PC-3 (cell line): ENCODE data around the gene APOE. TPM values are rescaled to one million over a fixed set of nuclear protein-coding genes. Genes with fewer than 3 reads are reported as not detected.

Experiments used
- ATAC-seq: fragments of 200-7000 bp; cut with Tn5 transposase; 2 replicates; pipeline ENCODE4 v1.9.1; 2020; ENCODE audit warnings: mild to moderate bottlenecking, moderate library complexity
- BruUV-seq: library from RNA; stranded (reverse); fragments of 400-500 nt; replicated peaks from 2 replicates; lab custom pipeline; 2021; lab: Mats Ljungman, UMichigan
- CTCF ChIA-PET: fragments of 300-600 bp; sonication (Branson Sonifier 250); formaldehyde crosslinking; loops from one replicate; lab custom pipeline; 2022; ENCODE audit warnings: antibody characterized with exemption; lab: Charles Lee
- POLR2A ChIA-PET: fragments of 300-600 bp; sonication (Branson Sonifier 250); formaldehyde crosslinking; loops from one replicate; lab custom pipeline; 2022; ENCODE audit warnings: antibody characterized with exemption; ENCODE audit not compliant: unreplicated experiment; lab: Charles Lee
- DNase-seq: peaks from one replicate; pipeline ENCODE4 v3.0.0-alpha.2; 2015
- H2AFZ ChIP-seq: fragments of 300-600 bp; sonication (generic); 2 replicates; pipeline ENCODE4 v1.6.0; 2016; ENCODE audit warnings: antibody characterized with exemption, low read length
- H3F3A ChIP-seq: fragments of 300-600 bp; sonication (generic); one replicate; pipeline ENCODE4 v1.6.0; 2017; ENCODE audit warnings: antibody characterized with exemption, low read length, control low read depth, mild to moderate bottlenecking; ENCODE audit not compliant: unreplicated experiment
- H3K27ac ChIP-seq: fragments of 300-600 bp; sonication (generic); 2 replicates; pipeline ENCODE4 v1.5.1; 2016; ENCODE audit warnings: mild to moderate bottlenecking, low read length
- H3K27me3 ChIP-seq: fragments of 300-600 bp; sonication (generic); 2 replicates; pipeline ENCODE4 v1.6.1; 2016; ENCODE audit warnings: low read length, mixed read lengths
- H3K36me3 ChIP-seq: fragments of 300-600 bp; sonication (generic); 2 replicates; pipeline ENCODE4 v1.6.1; 2016; ENCODE audit warnings: low read depth, mixed run types, low read length, mixed read lengths
- H3K4me1 ChIP-seq: fragments of 300-600 bp; sonication (generic); 2 replicates; pipeline ENCODE4 v1.5.1; 2016; ENCODE audit warnings: low read length; ENCODE audit not compliant: insufficient read depth
- H3K4me2 ChIP-seq: fragments of 300-600 bp; sonication (generic); 2 replicates; pipeline ENCODE4 v1.6.0; 2016; ENCODE audit warnings: low read length
- H3K4me3 ChIP-seq: fragments of 300-600 bp; sonication (generic); 2 replicates; pipeline ENCODE4 v1.5.1; 2016; ENCODE audit warnings: mild to moderate bottlenecking, low read length, mixed read lengths
- H3K79me2 ChIP-seq: fragments of 300-600 bp; sonication (generic); 2 replicates; pipeline ENCODE4 v1.6.1; 2017; ENCODE audit warnings: low read length, mixed read lengths
- H3K9ac ChIP-seq: fragments of 300-600 bp; sonication (generic); 2 replicates; pipeline ENCODE4 v1.6.0; 2016; ENCODE audit warnings: mild to moderate bottlenecking, low read length
- H3K9me2 ChIP-seq: fragments of 300-600 bp; sonication (generic); replicated peaks from 2 replicates; pipeline ENCODE4 v1.6.1; 2016; ENCODE audit warnings: mixed run types, low read length, mixed read lengths
- H3K9me3 ChIP-seq: fragments of 300-600 bp; sonication (generic); 2 replicates; pipeline ENCODE4 v1.6.1; 2016; ENCODE audit warnings: low read length, mixed read lengths
- H4K20me1 ChIP-seq: fragments of 300-600 bp; sonication (generic); 2 replicates; pipeline ENCODE4 v1.6.1; 2016; ENCODE audit warnings: low read length, mixed read lengths
- EZH2 ChIP-seq: fragments of 300-600 bp; sonication (generic); IDR thresholded peaks from one replicate; pipeline ENCODE4 v1.6.1; 2017; ENCODE audit warnings: antibody characterized with exemption, mild to moderate bottlenecking, low read length; ENCODE audit not compliant: unreplicated experiment
- EZH2phosphoT487 ChIP-seq: fragments of 300-600 bp; sonication (generic); IDR thresholded peaks from 2 replicates; pipeline ENCODE4 v1.6.1; 2018; ENCODE audit warnings: mild to moderate bottlenecking, antibody characterized with exemption, low read length, borderline replicate concordance
- intact Hi-C: fragments of 100-400 bp; cut with micrococcal nuclease; formaldehyde crosslinking; loops from 2 replicates; pipeline ENCODE4 v1.9.0; 2023
- total RNA-seq: library from RNA; depleted of rRNA; stranded (reverse); fragments of >200 nt; gene quantifications from 2 replicates; pipeline ENCODE4 v1.2.3, GENCODE V29; 2014
- TF ChIP-seq, protein P1 (sequence below): fragments of 300-600 bp; sonication (generic); conservative IDR thresholded peaks from 2 replicates; pipeline ENCODE4 v1.5.1; 2017; ENCODE audit warnings: antibody characterized with exemption, low read depth, mild to moderate bottlenecking, low read length

The APOE gene
- total RNA-seq, 1 experiment from 2014 or later, result 3.6 TPM

DNA sequence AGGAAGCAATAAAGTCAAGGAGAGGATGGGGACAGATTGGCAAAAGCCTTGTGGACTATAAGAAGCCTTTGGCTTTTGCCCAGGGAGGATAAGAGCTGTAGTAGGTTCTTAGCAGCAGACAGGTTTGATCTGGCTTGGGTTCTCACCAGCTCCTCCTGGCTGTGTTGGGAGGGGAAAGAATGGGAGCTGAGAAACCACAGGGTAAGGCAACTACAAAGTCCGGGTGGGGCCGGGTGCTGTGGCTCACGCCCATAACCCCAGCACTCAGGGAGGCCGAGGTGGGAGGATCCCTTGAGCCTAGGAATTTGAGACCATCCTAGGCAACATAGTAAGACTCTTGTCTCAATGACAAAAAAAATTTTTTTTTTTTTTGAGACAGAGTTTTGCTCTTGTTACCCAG is 38.9 kb upstream of the APOE start:
- Histone ChIP-seq H3K79me2 (no peaks in the 10 kb centered on the region), H3K9me2 (no peaks in the 10 kb centered on the region), H3K27ac (no peak overlapping the region), H3K9me3 (no peaks in the 10 kb centered on the region), H3K27me3 (no peaks in the 10 kb centered on the region), H3K4me1 (no peaks in the 10 kb centered on the region), H3F3A (no peaks in the 10 kb centered on the region), H4K20me1 (no peaks in the 10 kb centered on the region), H2AFZ (no peak overlapping the region), H3K4me2 (no peak overlapping the region), H3K36me3 (no peaks in the 10 kb centered on the region), H3K9ac (no peak overlapping the region), H3K4me3 (no peak overlapping the region)
- TF ChIP-seq EZH2 (no peak), EZH2phosphoT487 (no peak)
- TF ChIP-seq, protein P1, sequence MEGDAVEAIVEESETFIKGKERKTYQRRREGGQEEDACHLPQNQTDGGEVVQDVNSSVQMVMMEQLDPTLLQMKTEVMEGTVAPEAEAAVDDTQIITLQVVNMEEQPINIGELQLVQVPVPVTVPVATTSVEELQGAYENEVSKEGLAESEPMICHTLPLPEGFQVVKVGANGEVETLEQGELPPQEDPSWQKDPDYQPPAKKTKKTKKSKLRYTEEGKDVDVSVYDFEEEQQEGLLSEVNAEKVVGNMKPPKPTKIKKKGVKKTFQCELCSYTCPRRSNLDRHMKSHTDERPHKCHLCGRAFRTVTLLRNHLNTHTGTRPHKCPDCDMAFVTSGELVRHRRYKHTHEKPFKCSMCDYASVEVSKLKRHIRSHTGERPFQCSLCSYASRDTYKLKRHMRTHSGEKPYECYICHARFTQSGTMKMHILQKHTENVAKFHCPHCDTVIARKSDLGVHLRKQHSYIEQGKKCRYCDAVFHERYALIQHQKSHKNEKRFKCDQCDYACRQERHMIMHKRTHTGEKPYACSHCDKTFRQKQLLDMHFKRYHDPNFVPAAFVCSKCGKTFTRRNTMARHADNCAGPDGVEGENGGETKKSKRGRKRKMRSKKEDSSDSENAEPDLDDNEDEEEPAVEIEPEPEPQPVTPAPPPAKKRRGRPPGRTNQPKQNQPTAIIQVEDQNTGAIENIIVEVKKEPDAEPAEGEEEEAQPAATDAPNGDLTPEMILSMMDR, result no peak
- BruUV-seq, result no TSS peak
- ATAC-seq (no peak), DNase-seq (no peak)
- CTCF ChIA-PET, result no interaction called here
- intact Hi-C loops, result no loop called here
- POLR2A ChIA-PET, result no interaction called here

DNA sequence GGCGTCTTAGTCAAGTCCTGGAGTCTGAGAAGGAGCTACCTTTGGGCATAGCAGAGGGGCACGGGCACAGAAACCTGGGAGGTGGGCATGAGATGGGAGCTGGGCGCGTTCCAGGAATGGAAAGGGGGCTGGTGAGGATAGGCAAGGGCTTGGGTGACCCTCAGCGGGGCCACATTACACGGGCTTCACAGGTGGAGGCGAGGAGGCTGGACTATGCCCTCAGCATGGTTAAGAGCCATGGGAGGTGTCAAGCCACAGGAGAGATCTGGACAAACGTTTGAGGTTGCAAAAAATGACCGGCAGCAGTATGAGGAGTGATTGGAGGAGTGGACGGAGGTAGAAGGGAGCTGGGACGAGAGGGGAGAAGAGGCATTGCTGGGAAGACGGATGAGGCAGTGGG is 38.0 kb upstream of the APOE start:
- BruUV-seq, result no TSS peak
- ATAC-seq (no peak), DNase-seq (no peak)
- H3K9ac ChIP-seq, result no peak overlapping the region
- H3K9me2 ChIP-seq, result no peaks in the 10 kb centered on the region
- no peak overlapping the region for H3K4me3 ChIP-seq
- H3F3A ChIP-seq, result no peaks in the 10 kb centered on the region
- no peak overlapping the region for H3K4me2 ChIP-seq
- ChIA-PET CTCF (no interaction called here), POLR2A (no interaction called here)
- no peaks in the 10 kb centered on the region for H3K79me2 ChIP-seq
- H2AFZ ChIP-seq, result no peak overlapping the region
- no peak overlapping the region for H3K27ac ChIP-seq
- TF ChIP-seq EZH2 (no peak), EZH2phosphoT487 (no peak)
- TF ChIP-seq, protein P1, result no peak
- H3K4me1 ChIP-seq, result no peaks in the 10 kb centered on the region
- H3K27me3 ChIP-seq, result no peaks in the 10 kb centered on the region
- no peaks in the 10 kb centered on the region for H3K9me3 ChIP-seq
- no peaks in the 10 kb centered on the region for H3K36me3 ChIP-seq
- intact Hi-C loops, result no loop called here
- no peaks in the 10 kb centered on the region for H4K20me1 ChIP-seq

DNA sequence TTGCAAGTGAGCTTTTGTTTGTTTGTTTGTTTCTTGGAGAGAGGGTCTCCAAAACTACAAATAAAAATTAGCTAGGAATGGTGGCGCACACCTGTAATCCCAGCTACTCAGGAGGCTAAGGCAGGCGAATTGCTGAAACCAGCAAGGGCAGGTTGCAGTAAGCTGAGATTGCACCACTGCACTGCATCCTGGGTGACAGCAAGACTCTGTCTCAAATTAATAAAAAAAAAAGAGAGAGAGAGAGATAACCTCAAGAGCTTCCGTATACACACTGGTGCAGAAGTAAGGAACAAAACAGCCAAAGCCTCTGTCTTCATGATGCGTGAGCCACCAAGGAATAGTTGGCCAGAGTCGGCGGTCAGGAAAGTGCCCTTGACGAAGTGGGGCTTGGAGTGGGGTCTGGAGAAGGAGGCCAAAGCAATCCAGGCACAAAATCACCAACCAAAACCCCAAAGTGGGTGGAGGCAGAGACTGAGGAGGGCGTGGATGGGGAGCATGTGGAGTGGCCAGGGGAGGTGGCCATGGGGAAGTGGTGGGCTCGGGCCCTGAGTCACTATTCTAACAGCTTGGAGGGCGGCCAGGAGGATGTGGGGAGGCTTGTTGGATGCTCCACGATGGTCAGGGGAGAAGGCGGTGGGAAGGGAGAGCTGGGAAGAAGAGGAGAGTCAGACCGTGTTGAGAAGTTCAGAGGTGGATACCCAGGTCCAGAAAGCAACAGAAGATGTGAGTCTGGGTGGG is 35.7 kb upstream of the APOE start:
- no peak for TF ChIP-seq EZH2
- TF ChIP-seq, protein P1, result no peak
- no peak for TF ChIP-seq EZH2phosphoT487
- peak; percentile 27 for DNase-seq
- Histone ChIP-seq H3F3A (no peaks in the 10 kb centered on the region), H2AFZ (no peak overlapping the region), H3K79me2 (no peaks in the 10 kb centered on the region), H4K20me1 (no peaks in the 10 kb centered on the region), H3K4me1 (no peaks in the 10 kb centered on the region), H3K4me2 (no peak overlapping the region), H3K27me3 (no peaks in the 10 kb centered on the region), H3K9me2 (no peaks in the 10 kb centered on the region), H3K4me3 (no peak overlapping the region), H3K9me3 (no peaks in the 10 kb centered on the region), H3K9ac (no peak overlapping the region), H3K27ac (no peak overlapping the region), H3K36me3 (peaks cover 5% of the 10 kb centered on the region; the same call in 1 of the 2 replicates)
- intact Hi-C loops, result no loop called here
- peak; percentile 46; the same call in 1 of the 2 replicates for ATAC-seq
- no TSS peak for BruUV-seq
- ChIA-PET CTCF (no interaction called here), POLR2A (interaction anchor here (0.6 kb wide), 2 partner anchors 173 to 191 kb away, joined by 3 to 4 read pairs; no protein-coding TSS in a partner anchor)
